Fibroblast of mammary gland (primary cell): ENCODE measurements around the gene MEOX2.

Experiments
- DNase-seq: peaks from one replicate; pipeline ENCODE4 v3.0.0-alpha.2; 2010; ENCODE audit warnings: low read depth
- H3K4me3 ChIP-seq: 2 replicates; pipeline ENCODE4 v1.5.1; 2011; ENCODE audit warnings: low read depth, mild to moderate bottlenecking, low read length, moderate library complexity; ENCODE audit not compliant: control insufficient read depth
- CTCF ChIP-seq: conservative IDR thresholded peaks from 2 replicates; pipeline ENCODE4 v1.5.1; 2011; ENCODE audit warnings: low read depth, low read length, inconsistent platforms; ENCODE audit not compliant: control insufficient read depth, insufficient read depth

Gene MEOX2

GRCh38 chr7:15594461-15594860 is 92.0 kb downstream of the MEOX2 start:
- no peak overlapping the region for H3K4me3 ChIP-seq
- no peak for DNase-seq
- no peak for TF ChIP-seq CTCF

- DNase-seq, result no peak
- H3K4me3 ChIP-seq, result no peak overlapping the region
- TF ChIP-seq CTCF, result no peak
These were observed 93.1 kb downstream of the MEOX2 start for GRCh38 chr7:15593382-15593781.

GRCh38 chr7:15586266-15586665 is 100.2 kb downstream of the MEOX2 start:
- no peak for TF ChIP-seq CTCF
- no peak overlapping the region for H3K4me3 ChIP-seq
- no peak for DNase-seq

GRCh38 chr7:15584575-15584974 is 101.9 kb downstream of the MEOX2 start:
- TF ChIP-seq CTCF, result no peak
- H3K4me3 ChIP-seq, result no peak overlapping the region
- no peak for DNase-seq

- DNase-seq, result no peak
- H3K4me3 ChIP-seq, result no peak overlapping the region
- TF ChIP-seq CTCF, result no peak
These were observed 103.7 kb downstream of the MEOX2 start for GRCh38 chr7:15582773-15583172.

GRCh38 chr7:15581352-15581951 is 105.0 kb downstream of the MEOX2 start:
- no peak overlapping the region for H3K4me3 ChIP-seq
- no peak for DNase-seq
- no peak for TF ChIP-seq CTCF
